ENCODE results near the gene NFKBIE.

Gene NFKBIE

DNA sequence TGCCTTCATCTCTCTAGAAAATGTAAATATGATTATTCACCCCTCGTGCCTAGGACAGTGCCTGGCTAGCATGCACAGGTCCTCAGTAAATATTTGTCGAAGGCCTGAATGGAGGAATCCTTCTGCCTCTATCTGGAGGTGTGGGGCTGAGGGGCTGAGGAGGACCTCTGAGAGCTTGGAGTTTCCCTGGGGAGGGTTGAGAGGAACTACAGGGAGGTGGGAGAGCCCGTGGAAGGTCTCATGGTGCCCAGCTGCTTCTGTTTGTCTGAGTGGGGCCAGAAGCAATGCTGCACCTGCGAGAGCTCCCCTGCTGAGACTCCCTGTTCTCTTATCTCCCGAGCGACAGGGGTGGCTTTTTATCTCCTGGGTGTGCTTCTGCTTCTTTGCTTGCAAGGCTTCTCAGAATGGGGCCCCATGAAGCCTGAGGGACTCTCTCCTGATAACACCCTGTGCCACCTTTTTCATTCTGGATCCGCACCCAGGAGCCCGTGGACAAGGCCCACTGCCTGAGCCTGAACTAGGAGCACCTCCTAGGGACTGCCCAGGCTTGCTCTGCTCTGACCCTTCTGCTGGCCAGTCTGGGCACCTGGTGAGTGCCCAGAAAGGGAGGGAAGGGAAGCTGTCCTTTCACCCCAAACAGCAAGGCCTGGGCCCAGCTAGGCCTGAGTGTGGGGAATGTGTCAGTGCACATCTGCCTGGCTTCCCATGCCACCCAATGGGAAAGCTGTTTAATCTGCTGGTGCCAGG lies 39.6 kb downstream of the NFKBIE start:
- no peak for TF ChIP-seq FOXM1 (IDR thresholded peaks at IDR 0.05; ENCODE audit: borderline replicate concordance, low read depth)
- TF ChIP-seq EP300 (IDR thresholded peaks at IDR 0.05; ENCODE audit: borderline replicate concordance) = no peak
- no peak for TF ChIP-seq TEAD4 (IDR thresholded peaks at IDR 0.05)
- TF ChIP-seq, protein P1, sequence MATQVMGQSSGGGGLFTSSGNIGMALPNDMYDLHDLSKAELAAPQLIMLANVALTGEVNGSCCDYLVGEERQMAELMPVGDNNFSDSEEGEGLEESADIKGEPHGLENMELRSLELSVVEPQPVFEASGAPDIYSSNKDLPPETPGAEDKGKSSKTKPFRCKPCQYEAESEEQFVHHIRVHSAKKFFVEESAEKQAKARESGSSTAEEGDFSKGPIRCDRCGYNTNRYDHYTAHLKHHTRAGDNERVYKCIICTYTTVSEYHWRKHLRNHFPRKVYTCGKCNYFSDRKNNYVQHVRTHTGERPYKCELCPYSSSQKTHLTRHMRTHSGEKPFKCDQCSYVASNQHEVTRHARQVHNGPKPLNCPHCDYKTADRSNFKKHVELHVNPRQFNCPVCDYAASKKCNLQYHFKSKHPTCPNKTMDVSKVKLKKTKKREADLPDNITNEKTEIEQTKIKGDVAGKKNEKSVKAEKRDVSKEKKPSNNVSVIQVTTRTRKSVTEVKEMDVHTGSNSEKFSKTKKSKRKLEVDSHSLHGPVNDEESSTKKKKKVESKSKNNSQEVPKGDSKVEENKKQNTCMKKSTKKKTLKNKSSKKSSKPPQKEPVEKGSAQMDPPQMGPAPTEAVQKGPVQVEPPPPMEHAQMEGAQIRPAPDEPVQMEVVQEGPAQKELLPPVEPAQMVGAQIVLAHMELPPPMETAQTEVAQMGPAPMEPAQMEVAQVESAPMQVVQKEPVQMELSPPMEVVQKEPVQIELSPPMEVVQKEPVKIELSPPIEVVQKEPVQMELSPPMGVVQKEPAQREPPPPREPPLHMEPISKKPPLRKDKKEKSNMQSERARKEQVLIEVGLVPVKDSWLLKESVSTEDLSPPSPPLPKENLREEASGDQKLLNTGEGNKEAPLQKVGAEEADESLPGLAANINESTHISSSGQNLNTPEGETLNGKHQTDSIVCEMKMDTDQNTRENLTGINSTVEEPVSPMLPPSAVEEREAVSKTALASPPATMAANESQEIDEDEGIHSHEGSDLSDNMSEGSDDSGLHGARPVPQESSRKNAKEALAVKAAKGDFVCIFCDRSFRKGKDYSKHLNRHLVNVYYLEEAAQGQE (IDR thresholded peaks at IDR 0.05; ENCODE audit: low read depth) = no peak

DNA sequence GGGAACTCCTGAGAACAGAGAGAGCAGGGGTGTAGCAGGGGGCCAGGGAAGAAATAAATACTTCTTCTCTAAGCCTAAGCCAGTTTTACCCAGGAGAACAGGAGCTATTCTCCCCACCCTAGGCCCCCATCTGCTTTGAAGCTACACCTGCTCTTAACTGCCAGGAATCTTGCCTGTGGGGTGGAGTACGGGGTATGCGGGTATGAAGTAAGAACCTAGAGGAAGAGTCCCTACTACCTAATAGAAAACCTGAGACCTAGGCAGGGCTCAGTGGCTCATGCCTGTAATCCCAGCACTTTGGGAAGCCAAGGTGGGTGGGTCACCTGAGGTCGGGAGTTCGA lies 40.4 kb downstream of the NFKBIE start:
- TF ChIP-seq EP300 (IDR thresholded peaks at IDR 0.05; ENCODE audit: borderline replicate concordance) (no peak), TCF12 (IDR thresholded peaks at IDR 0.05; ENCODE audit: low read depth) (no peak), EGR1 (IDR thresholded peaks at IDR 0.05) (no peak), CEBPB (IDR thresholded peaks at IDR 0.05) (no peak), RAD21 (IDR thresholded peaks at IDR 0.05; ENCODE audit: low read depth) (no peak), CREB1 (IDR thresholded peaks at IDR 0.05; ENCODE audit: low read depth) (no peak), NFIC (IDR thresholded peaks at IDR 0.05) (no peak), FOXM1 (IDR thresholded peaks at IDR 0.05; ENCODE audit: borderline replicate concordance, low read depth) (no peak), YY1 (IDR thresholded peaks at IDR 0.05; ENCODE audit: low read depth) (no peak), ZBTB7A (IDR thresholded peaks at IDR 0.05; ENCODE audit: low read depth) (no peak), TEAD4 (IDR thresholded peaks at IDR 0.05) (no peak), TAF1 (IDR thresholded peaks at IDR 0.05; ENCODE audit: low read depth) (no peak)
- TF ChIP-seq, protein P2, sequence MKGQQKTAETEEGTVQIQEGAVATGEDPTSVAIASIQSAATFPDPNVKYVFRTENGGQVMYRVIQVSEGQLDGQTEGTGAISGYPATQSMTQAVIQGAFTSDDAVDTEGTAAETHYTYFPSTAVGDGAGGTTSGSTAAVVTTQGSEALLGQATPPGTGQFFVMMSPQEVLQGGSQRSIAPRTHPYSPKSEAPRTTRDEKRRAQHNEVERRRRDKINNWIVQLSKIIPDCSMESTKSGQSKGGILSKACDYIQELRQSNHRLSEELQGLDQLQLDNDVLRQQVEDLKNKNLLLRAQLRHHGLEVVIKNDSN (IDR thresholded peaks at IDR 0.05) = no peak
- TF ChIP-seq, protein P1 (IDR thresholded peaks at IDR 0.05; ENCODE audit: low read depth) = no peak
- TF ChIP-seq, protein P3, sequence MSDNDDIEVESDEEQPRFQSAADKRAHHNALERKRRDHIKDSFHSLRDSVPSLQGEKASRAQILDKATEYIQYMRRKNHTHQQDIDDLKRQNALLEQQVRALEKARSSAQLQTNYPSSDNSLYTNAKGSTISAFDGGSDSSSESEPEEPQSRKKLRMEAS (IDR thresholded peaks at IDR 0.05) = no peak

DNA sequence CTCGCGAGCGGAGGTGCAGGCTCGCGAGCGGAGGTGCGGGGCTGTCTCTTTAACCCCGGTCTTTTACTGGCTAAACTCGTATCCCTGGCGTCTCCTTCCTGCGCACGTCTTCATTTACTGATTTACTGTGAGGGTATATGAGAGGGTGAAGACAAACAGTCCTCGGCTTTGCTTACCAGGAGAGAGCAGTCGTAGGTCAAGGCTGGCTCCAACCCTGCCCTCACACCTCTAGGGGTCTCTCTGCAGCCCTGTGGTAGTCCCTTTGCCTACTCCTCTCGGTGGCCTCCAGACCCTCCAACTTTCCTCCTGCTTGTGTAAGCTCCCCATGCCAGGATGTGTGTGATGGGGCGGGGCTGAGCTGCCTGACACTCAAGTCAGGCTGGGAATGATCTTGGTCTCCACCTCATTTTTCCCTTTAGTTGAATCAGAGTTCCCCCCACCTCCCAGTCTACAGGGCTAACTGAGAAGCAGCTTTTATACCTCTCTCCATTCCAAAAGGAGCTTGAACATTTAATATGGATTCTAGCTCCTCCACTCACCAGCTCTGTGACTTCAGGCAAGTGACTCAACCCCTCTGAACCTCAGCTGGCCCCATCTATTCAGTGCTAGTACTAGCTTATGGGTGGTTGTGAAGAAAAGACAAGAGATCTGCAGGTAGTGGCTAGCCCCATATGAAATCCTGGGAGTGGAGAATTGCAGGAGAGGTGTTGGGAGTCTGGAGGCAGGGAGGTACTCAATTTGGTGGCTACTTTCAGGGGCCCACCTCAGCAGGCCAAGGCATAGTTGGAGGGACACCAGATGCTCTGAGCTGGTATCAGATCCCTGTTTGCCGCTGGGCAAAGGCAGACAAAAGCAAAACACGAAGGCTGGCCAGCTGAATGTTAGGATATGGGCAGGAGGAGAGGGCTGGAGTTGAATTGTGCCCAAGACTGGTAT lies 41.1 kb downstream of the NFKBIE start:
- TF ChIP-seq EGR1 (IDR thresholded peaks at IDR 0.05) (no peak), TEAD4 (IDR thresholded peaks at IDR 0.05) (no peak), CREB1 (IDR thresholded peaks at IDR 0.05; ENCODE audit: low read depth) (no peak), NFIC (IDR thresholded peaks at IDR 0.05) (no peak), CEBPB (IDR thresholded peaks at IDR 0.05) (no peak), FOXM1 (IDR thresholded peaks at IDR 0.05; ENCODE audit: borderline replicate concordance, low read depth) (no peak)

DNA sequence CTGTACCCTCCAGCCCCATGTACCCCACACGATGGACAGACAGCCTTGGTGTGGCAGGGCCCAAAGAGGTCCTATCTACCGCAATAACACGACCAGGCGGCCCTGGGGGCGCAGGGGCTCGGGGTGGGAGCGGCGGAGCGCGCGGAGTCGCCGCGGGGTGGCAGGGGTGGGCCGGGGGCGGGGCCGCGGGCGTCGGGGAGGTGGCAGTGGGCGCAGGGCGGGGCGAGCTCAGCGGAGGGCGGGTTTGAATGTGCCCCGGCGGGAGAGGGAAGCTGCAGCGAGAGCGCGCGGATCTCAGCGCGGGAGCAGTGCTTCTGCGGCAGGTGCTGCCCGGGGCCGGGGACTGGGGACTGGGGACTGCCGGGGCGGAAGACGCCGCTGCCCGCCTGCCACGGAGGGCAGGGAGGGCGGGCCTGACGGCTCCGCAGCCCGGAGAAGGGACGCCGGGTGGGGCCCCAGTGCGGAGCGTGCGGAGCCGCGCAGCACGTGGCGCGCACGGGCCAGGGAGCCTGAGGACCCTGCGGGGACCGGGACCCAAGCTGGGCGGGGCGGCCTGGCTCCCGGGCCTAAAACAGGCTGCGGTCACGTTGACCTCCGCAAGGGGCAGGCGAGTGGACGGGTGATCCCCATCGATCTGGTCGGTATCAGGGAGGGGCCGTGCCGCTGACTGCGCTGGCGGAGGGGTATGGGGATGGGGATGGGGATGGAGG lies 41.9 kb downstream of the NFKBIE start, which contains the start of gene SLC29A1:
Gene SLC29A1 (plus strand): TSS at position 277 of the 710 bp plus-strand sequence. CDS start 3,719 bp downstream, outside the sequence.
- TF ChIP-seq, protein P1 (IDR thresholded peaks at IDR 0.05; ENCODE audit: low read depth) = no peak
- no peak for TF ChIP-seq EP300 (IDR thresholded peaks at IDR 0.05; ENCODE audit: borderline replicate concordance)
- TF ChIP-seq, protein P3 (IDR thresholded peaks at IDR 0.05) = peak; percentile 94
- TF ChIP-seq, protein P2 (IDR thresholded peaks at IDR 0.05) = peak; percentile 67
- peak; percentile 96 for TF ChIP-seq ZBTB7A (IDR thresholded peaks at IDR 0.05; ENCODE audit: low read depth)

All from Ishikawa (cell line).